Left colon (tissue), 2 donors: ENCODE data around the gene TNS4. TPM values are rescaled to one million over a fixed set of nuclear protein-coding genes. Genes with fewer than 3 reads are reported as not detected.

ENCODE experiments used
- ATAC-seq: fragments of 200-7000 bp; cut with Tn5 transposase; one replicate; pipeline ENCODE4 v1.9.1; 2020; ENCODE audit warnings: mild to moderate bottlenecking, moderate library complexity
- DNase-seq, 2 donors: peaks; one replicate each; pipeline ENCODE4 v3.0.0-alpha.2; 2020
- intact Hi-C, 2 donors: fragments of 100-400 bp; cut with DNase I in 1 of 2; cut with micrococcal nuclease in 1 of 2; formaldehyde crosslinking; loops; one replicate each; pipeline versions ENCODE4 v1.11.2 to v1.14.0; 2022; cut with DNase I, micrococcal nuclease
- total RNA-seq, 2 donors: library from RNA; stranded (reverse); fragmentation: NEBNext Ultra II Directional; extraction: Animal tissue kit (Norgen Biotek cat#: 25700); gene quantifications; one replicate each; pipeline ENCODE4 v1.2.1, GENCODE V29; 2021
- donor health status: DM: no; HTN: no; CAD: no.
- donor health status: DM: yes; HTN: yes; CAD: no.

The TNS4 gene
- total RNA-seq, 2 donors from 2014 or later: 2.5 to 10.5 TPM

GRCh38 chr17:40484285-40484972, 17.0 kb downstream of the TNS4 start:
- intact Hi-C loops: loop anchor here in 1 of 2 donors (5.0 kb wide), 1 partner anchor 47 kb away; no protein-coding TSS in a partner anchor
- ATAC-seq (no peak), DNase-seq (no peak)

DNA sequence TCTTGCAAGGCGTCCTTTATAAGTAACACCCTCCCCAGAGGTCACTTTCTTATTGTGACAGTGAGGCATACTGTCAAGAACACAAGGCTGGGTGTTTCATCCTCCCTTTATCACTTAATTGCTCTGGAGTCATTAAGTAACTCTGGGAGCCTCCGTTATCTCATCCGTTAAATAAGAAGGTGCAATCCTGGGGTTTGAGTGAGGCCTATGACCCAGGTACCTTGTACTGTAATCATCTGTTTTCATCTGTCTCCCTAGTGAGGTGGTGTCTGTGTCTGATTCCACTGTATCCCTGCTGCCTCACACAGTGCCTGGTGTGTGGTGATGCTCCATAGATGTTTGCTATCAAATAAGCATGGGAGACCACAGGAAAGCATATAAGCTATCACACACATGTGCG, 17.7 kb downstream of the TNS4 start:
- DNase-seq (no peak), ATAC-seq (peak; percentile 41)
- intact Hi-C loops: loop anchor here in 1 of 2 donors (5.0 kb wide), 1 partner anchor 46 kb away; no protein-coding TSS in a partner anchor

GRCh38 chr17:40482722-40483121, 18.7 kb downstream of the TNS4 start:
- DNase-seq (no peak), ATAC-seq (peak; percentile 47)
- intact Hi-C loops: loop anchor here in 1 of 2 donors (5.0 kb wide), 1 partner anchor 45 kb away; no protein-coding TSS in a partner anchor

DNA sequence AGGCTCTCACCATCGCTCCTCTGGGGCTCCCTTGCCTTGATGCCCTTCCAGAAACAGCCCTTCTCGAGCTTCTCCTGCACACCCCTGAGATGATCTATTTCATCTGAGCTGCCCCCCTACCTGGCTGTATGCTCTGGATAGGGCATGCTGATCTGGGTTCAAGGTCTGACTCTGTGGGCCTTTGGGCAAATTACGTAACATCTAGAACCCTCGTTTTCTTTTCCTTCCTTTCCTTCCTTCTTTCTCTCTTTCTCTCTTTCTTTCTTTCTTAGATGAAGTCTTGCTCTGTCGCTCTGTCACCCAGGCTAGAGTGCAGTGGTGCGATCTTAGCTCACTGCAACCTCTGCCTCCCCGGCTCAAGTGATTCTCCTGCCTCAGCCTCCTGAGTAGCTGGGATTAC, 20.3 kb downstream of the TNS4 start:
- intact Hi-C loops: loop anchor here in 1 of 2 donors (5.0 kb wide), 1 partner anchor 44 kb away; no protein-coding TSS in a partner anchor
- ATAC-seq: no peak
- DNase-seq: no peak

DNA sequence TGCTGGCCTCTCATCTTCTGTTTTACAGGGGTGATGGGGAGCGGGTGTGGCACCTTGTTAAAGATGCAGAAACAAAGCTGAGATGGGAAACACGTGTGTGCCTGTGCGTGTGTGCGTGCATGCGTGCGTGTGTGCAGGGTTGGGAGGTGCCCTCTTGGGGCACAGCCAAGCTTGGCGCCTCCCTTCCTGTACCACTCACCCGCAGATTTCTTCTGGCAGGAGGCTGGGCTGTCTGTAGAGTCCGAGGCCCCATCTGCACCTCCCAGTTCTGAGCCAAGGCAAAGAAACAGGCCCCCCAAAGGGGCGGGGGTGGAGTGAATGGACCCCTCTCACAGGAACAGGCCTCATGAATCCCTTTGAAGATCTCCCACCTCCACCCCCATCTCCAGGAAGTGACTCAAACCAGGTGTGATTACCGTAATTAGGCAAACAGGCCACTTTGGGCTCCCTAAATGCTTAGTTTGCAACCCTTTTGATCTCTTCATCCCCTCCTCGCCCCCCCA, 20.9 kb downstream of the TNS4 start:
- DNase-seq (peak; percentile 63 to 66), ATAC-seq (peak; percentile 69)
- intact Hi-C loops: loop anchor here in 1 of 2 donors (5.0 kb wide), 1 partner anchor 43 kb away; no protein-coding TSS in a partner anchor

DNA sequence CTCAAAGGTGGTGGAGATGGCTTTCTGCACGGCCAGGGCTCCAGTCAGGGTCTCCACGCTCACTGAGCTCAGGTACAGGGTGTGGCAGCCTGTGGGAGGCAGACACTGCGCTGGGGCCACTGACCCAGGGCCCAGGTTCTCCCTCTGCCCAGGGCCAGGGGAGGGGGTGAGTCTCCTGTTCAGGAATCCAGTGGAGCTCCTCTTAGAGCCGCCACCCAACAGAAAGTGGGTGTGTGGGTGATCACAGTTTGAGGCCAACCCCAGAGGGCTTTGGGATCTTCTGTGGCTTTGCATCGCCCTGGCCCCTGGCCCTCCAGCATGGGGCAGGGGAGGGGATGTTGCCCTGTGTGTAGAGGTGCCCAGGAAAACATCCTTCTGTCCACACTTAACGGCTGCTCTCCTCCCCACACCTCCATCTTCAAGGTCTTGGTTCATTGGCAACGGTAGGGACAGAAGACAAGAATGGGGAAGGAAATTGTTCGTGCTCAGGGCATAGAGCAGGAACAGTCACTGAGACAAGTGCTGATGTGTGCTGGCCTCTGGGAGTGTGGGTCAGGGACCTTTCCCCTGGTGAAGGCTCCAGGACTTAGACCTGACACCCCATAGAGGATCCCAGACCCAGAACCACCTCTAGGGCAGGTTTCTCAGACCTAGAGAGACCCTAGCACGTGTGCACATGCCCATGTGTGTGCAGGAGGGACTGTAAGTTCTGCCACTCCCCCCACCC, 21.5 kb downstream of the TNS4 start:
- intact Hi-C loops: loop anchor here in 1 of 2 donors (5.0 kb wide), 1 partner anchor 43 kb away; no protein-coding TSS in a partner anchor
- peak; percentile 8 for ATAC-seq

DNA sequence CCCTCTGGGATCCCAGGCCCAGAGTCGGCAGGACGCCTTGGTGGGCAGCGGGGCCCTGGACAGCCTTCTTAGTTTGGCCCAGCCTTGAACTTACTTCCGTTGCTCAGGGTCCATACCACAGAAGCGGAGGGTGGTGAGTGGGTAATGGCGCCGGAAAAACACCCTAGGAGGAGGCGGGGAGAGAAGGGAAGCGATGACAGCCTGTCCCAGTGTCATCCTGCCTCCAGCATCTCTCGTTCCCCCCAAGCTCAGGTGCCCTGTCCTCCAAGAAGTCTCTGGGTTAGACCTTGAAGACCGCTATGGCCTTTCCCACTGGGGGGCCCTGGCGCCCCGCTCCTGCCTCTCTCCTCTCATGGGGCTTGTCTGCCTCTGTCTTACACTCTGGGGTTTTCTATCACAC, 22.9 kb downstream of the TNS4 start:
- intact Hi-C loops: no loop called here
- ATAC-seq (no peak), DNase-seq (no peak)

More for the DNA sequence above, 21.5 kb downstream of the TNS4 start:
- no peak for DNase-seq

- ATAC-seq (no peak), DNase-seq (no peak)
- intact Hi-C loops: no loop called here
Observed at GRCh38 chr17:40477796-40478195, 23.6 kb downstream of the TNS4 start.

GRCh38 chr17:40475234-40475908, 26.1 kb downstream of the TNS4 start:
- intact Hi-C loops: no loop called here
- no peak for DNase-seq
- ATAC-seq: no peak

DNA sequence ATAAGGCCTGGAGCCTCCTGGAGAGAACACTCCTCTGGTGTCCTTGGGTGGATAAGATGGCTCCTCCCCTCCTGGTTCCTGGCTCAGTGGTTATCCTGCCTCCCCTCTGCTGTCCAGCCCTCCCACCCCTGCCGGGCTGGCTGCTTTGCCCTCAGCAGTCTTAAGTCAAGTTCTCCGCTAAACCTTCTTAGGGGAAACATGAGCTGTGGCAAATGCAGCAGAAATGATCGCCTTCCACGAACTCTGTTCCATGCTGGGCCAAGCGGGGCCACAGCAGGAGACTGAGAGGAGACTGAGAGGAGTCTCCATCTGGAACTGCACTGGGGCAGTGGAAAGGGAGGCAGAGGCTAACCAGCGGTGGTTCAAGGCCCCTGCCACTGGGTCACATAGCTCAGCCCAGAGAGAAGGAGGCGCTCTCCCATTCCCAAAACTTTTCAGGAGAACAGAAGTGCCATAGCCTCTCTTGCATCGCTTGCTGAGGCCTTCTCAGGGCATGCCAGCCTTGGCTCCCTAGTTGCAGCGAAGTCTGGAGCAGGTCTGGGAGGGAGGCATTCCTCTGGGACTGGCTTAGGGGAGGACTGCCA, 26.9 kb downstream of the TNS4 start:
- ATAC-seq (no peak), DNase-seq (no peak)
- intact Hi-C loops: no loop called here

- intact Hi-C loops: no loop called here
- DNase-seq: no peak
- peak; percentile 54 for ATAC-seq
Observed at GRCh38 chr17:40473573-40474365, 27.7 kb downstream of the TNS4 start.

DNA sequence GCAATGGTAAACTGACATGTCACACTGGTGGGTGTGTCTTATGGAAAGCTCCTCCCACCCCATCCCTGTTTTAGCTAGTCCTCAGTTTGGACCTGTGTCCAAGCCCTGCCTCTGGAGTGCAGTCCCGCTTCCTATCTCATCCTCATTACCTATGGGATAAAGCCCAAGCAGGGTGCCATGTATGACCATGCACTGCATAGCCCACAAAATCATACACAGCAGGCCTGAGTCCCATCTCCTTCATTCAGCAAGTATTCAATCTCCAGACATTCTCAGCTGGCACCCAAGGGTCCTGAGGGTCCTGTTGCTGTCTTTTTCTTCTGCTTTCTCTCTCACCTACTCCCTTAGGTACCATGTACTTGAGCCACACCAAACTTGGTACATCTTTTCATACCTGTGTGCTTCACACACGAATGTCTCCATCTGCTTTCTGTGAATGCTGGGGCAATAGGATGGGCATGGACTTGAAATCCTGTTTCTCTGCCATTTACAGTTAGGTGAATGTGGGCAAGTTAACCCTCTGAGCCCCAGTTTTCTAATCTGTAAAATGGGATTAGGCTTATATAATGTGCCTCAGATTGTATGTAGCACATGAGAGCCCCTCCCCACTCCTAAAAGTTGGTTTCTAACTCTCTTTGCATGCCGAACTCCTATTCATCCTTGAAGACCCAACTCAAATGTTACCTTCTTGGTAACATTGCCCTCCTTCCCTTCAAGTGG, 28.5 kb downstream of the TNS4 start:
- intact Hi-C loops: no loop called here
- DNase-seq (no peak), ATAC-seq (no peak)

GRCh38 chr17:40471846-40472732, 29.3 kb downstream of the TNS4 start:
- ATAC-seq: no peak
- intact Hi-C loops: no loop called here

DNA sequence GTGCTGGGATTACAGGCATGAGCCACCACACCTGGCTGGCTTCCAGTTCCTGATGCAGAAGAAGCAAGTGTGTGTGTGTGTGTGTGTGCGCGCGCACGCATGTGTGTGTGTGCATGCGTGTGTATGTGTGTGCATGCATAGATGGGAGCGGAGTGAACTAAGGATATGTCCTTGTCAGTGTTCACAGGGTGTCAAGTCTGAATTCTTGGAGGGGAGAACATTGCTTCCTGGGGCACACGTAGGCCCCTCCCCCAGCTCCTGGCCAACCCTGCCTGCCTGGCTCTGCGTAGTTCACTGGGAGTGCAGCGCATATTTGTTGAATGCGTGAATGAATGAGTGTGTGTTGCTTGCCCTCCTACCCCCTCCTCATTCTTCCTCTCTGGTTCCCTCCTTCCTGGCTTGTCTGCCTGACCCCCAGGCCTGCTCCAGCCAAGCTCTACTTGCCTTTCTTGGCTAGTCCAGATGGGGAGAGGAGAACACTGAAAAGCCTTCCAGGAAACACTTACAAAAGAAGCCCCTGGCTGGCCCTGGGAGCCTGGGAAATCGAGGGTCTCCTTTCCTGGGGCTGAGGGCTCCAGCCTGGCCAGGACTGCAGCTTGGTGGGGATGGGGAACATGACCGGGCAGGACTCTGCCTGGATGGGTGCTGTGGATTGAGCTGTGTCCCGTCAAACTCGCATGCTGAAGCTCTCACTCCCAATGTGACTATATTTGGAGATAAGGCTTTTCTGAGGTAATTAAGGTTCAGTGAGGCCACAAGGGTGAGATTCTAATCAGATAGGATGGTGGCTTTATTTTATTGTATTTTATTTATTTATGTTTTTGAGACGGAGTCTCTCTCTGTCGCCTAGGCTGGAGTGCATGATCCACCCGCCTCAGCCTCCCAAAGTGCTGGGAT, 30.2 kb downstream of the TNS4 start:
- DNase-seq: no peak
- intact Hi-C loops: no loop called here
- no peak for ATAC-seq

More at GRCh38 chr17:40471846-40472732, 29.3 kb downstream of the TNS4 start:
- no peak for DNase-seq

GRCh38 chr17:40469805-40470675, 31.4 kb downstream of the TNS4 start:
- DNase-seq: no peak
- no peak for ATAC-seq
- intact Hi-C loops: no loop called here
